SK-N-SH (cell line): ENCODE data around the gene CRIM1.

ENCODE experiments used
- CTCF ChIP-seq: fragments of 200-600 bp; sonication (generic); IDR thresholded peaks from 2 replicates; pipeline ENCODE4 v1.6.1; 2017; ENCODE audit warnings: antibody characterized with exemption, mild to moderate bottlenecking, moderate library complexity
- POLR2AphosphoS5 ChIP-seq: IDR thresholded peaks from 2 replicates; pipeline ENCODE4 v1.6.1; 2012; ENCODE audit warnings: low read depth, low read length
- RAD21 ChIP-seq: IDR thresholded peaks from 2 replicates; pipeline ENCODE4 v1.6.1; 2012; ENCODE audit warnings: mild to moderate bottlenecking, low read length
- RCOR1 ChIP-seq: fragments of 150-350 bp; IDR thresholded peaks from 2 replicates; pipeline ENCODE4 v1.6.1; 2017; ENCODE audit warnings: antibody characterized with exemption, low read length
- SMC3 ChIP-seq: IDR thresholded peaks from 2 replicates; pipeline ENCODE4 v1.6.1; 2012; ENCODE audit warnings: low read depth, low read length, improper control_type of control experiment
- YY1 ChIP-seq: IDR thresholded peaks from 2 replicates; pipeline ENCODE4 v1.4.0; 2012; ENCODE audit warnings: low read depth, mild to moderate bottlenecking

GRCh38 chr2:36380624-36381481, 25.3 kb downstream of the CRIM1 start:
- TF ChIP-seq RAD21 (no peak), CTCF (no peak), SMC3 (no peak), POLR2AphosphoS5 (peak; percentile 24), RCOR1 (no peak), YY1 (0 out of 2 replicates have a peak, but pooled peaks have one; percentile 42)
